Ascending aorta (tissue), 2 donors: ENCODE measurements around the gene GSTM4. TPM values are rescaled to one million over a fixed set of nuclear protein-coding genes. Genes with fewer than 3 reads are reported as not detected.
"Not testable (repeated sequence)": the region's sequence is repeated elsewhere in the genome, so short reads cannot be mapped to it uniquely, and the experiment has no call there.

Experiments
- DNase-seq, 2 donors: peaks; one replicate each; pipeline ENCODE4 v3.0.0-alpha.2; 2019; ENCODE audit warnings: low spot score in 2 of 2
- H3K27ac ChIP-seq, 2 donors: fragments of 200-600 bp; sonication (generic); one replicate each; pipeline ENCODE4 v1.5.1; 2016 to 2017; ENCODE audit warnings: mild to moderate bottlenecking in 1 of 2
- H3K27me3 ChIP-seq: fragments of 200-600 bp; sonication (generic); one replicate; pipeline ENCODE4 v1.5.1; 2017
- H3K36me3 ChIP-seq, 2 donors: fragments of 200-600 bp; sonication (generic); one replicate each; pipeline ENCODE4 v1.5.1; 2016
- H3K4me1 ChIP-seq, 2 donors: fragments of 200-600 bp; sonication (generic); one replicate each; pipeline ENCODE4 v1.5.1; 2016 to 2017; ENCODE audit warnings: mild to moderate bottlenecking in 1 of 2
- H3K4me3 ChIP-seq, 2 donors: fragments of 200-600 bp; sonication (generic); one replicate each; pipeline ENCODE4 v1.5.1; 2016 to 2017; ENCODE audit warnings: mild to moderate bottlenecking in 1 of 2
- H3K9me3 ChIP-seq, 2 donors: fragments of 200-600 bp; sonication (generic); one replicate each; pipeline ENCODE4 v1.5.1; 2016
- intact Hi-C: fragments of 100-400 bp; cut with DNase I; formaldehyde crosslinking; loops from one replicate; pipeline ENCODE4 v1.15.1; 2023
- total RNA-seq: library from RNA; depleted of rRNA; stranded (reverse); fragments of >200 nt; gene quantifications from one replicate; pipeline ENCODE4 v1.1.0, GENCODE V29; 2016
- TF ChIP-seq, protein P1 (sequence below), 3 experiments: fragments of 200-600 bp in 2 of 3; fragments of 450-650 bp in 1 of 3; sonication (generic) in 2 of 3; IDR thresholded peaks; one replicate each; pipeline ENCODE4 v1.5.1; 2016 to 2019; ENCODE audit warnings: antibody characterized with exemption in 3 of 3, mild to moderate bottlenecking in 1 of 3, moderate library complexity in 1 of 3

The GSTM4 gene
- total RNA-seq, 1 donor from 2014 or later: 27.8 TPM

DNA sequence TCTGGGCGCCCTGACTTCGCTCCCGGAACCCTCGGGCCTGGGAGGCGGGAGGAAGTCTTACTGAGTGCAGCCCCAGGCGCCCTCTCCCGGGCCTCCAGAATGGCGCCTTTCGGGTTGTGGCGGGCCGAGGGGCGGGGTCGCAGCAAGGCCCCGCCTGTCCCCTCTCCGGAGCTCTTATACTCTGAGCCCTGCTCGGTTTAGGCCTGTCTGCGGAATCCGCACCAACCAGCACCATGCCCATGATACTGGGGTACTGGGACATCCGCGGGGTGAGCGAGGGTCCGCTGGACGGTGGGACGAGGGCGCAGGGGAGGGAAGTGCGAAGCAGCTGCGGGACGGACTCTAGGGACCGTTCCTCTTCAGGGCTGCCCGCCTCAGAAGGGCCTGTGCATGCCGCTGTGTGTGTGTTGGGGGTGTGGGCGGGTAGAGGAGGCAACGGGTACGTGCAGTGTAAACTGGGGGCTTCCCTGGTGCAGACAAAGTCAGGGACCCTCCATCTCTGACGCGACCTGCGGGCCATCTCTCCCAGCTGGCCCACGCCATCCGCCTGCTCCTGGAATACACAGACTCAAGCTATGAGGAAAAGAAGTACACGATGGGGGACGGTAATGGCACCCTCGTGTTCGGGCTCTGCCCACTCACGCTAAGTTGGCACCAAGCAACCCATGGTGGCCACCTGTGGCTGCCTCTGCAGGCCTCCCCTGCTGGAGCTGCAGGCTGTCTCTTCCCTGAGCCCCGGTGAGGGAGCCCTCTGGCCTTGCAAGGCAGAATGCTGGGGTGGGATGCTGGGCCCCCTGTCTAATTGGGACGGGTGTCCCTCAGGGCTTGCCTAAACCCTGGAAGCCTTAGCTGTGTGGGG lies 32.0 kb downstream of the GSTM4 start, which contains the start of gene GSTM1:
TSS of gene GSTM1 (plus strand) at position 177 of the 859 bp plus-strand sequence. CDS start at position 234, 57 bp downstream.
- no peaks in the 10 kb centered on the region for H3K9me3 ChIP-seq
- intact Hi-C loops: loop anchor here (1.0 to 5.0 kb wide), 2 partner anchors 46 to 140 kb away; partner anchors contain the start of gene GNAI3
- H3K4me1 ChIP-seq: no peaks in the 10 kb centered on the region
- peak within 1 kb of the TSS in 1 of 2 donors; percentile 46 for H3K27ac ChIP-seq
- H3K4me3 ChIP-seq: peak within 1 kb of the TSS in 1 of 2 donors; percentile 38
- DNase-seq: peak in 1 of 2 donors; percentile 89
- TF ChIP-seq, protein P1, sequence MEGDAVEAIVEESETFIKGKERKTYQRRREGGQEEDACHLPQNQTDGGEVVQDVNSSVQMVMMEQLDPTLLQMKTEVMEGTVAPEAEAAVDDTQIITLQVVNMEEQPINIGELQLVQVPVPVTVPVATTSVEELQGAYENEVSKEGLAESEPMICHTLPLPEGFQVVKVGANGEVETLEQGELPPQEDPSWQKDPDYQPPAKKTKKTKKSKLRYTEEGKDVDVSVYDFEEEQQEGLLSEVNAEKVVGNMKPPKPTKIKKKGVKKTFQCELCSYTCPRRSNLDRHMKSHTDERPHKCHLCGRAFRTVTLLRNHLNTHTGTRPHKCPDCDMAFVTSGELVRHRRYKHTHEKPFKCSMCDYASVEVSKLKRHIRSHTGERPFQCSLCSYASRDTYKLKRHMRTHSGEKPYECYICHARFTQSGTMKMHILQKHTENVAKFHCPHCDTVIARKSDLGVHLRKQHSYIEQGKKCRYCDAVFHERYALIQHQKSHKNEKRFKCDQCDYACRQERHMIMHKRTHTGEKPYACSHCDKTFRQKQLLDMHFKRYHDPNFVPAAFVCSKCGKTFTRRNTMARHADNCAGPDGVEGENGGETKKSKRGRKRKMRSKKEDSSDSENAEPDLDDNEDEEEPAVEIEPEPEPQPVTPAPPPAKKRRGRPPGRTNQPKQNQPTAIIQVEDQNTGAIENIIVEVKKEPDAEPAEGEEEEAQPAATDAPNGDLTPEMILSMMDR (IDR thresholded peaks at IDR 0.05): peak in 1 of 3 experiments; percentile 41
- H3K36me3 ChIP-seq: no peaks in the 10 kb centered on the region
- no peaks in the 10 kb centered on the region for H3K27me3 ChIP-seq

DNA sequence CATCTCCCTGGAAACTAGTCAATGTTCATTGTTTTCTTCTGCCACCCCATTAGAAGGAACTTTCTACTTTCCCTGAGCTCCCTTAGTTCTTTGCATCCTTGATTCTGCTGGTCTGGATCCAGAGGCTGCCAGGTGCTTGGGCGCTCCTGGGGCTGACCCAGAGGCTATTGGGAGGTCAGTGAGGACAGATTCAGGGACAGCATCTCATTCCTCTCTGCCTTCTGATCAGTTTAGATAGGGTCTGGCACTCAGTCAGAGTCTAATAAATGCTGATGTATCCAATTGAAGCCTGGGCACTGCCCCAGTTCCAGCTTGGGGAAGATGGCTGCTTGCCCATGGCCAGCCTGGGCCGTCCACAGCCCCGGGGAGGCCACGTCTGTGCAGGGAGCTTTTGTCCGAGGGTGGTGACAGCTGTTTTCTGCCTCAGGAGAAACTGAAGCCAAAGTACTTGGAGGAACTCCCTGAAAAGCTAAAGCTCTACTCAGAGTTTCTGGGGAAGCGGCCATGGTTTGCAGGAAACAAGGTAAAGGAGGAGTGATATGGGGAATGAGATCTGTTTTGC lies 34.0 kb downstream of the GSTM4 start:
- Histone ChIP-seq H3K27me3 (no peaks in the 10 kb centered on the region), H3K27ac (no peak overlapping the region), H3K9me3 (no peaks in the 10 kb centered on the region), H3K36me3 (no peaks in the 10 kb centered on the region), H3K4me1 (no peaks in the 10 kb centered on the region), H3K4me3 (no peak overlapping the region)
- TF ChIP-seq, protein P1 (IDR thresholded peaks at IDR 0.05): no peak
- DNase-seq: no peak
- intact Hi-C loops: loop anchor here (5.0 kb wide), 1 partner anchor 48 kb away; no protein-coding TSS in a partner anchor

DNA sequence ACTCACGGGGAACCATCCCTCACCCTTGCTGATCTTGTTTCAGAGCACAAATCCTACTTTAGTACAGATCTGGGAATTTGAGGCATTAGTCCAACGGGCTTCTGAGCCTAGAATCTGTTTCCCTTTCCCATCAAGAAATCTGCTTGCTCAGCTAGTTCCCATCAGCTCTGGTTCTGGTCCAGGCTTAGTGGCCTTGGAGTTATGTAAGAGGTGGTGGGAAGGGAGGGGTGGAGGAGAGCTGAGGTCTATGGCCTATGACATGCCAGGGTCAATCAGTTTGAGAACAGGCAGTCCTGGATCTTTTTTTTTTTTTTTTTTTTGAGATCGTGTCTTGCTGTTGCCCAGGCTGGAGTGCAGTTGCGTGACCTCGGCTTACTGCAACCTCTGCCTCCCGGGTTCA lies 35.9 kb downstream of the GSTM4 start:
- H3K4me3 ChIP-seq: no peak overlapping the region
- intact Hi-C loops: no loop called here
- no peak overlapping the region for H3K27ac ChIP-seq
- no peaks in the 10 kb centered on the region for H3K27me3 ChIP-seq
- no peaks in the 10 kb centered on the region for H3K4me1 ChIP-seq
- no peak for DNase-seq
- no peaks in the 10 kb centered on the region for H3K9me3 ChIP-seq
- TF ChIP-seq, protein P1 (IDR thresholded peaks at IDR 0.05): no peak
- no peaks in the 10 kb centered on the region for H3K36me3 ChIP-seq

DNA sequence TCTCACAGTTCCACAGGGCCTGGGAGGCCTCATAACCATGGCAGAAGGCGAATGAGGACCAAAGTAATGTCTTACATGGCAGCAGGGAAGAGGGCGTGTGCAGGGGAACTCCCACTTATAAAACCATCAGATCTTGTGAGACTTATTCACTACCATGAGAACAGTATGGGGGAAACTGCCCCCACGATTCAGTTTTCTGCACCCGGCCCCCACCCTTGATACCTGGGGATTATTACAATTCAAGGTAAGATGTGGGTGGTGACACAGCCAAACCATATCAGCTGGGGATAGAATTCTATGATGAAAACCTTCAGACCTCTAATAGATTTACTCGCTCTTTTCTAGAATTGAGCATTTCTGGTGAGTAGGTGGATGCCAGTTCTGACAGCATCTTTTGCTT lies 38.5 kb downstream of the GSTM4 start:
- DNase-seq, H3K27me3 ChIP-seq, H3K27ac ChIP-seq, H3K4me1 ChIP-seq, intact Hi-C loops, H3K36me3 ChIP-seq, H3K9me3 ChIP-seq, H3K4me3 ChIP-seq: not testable (repeated sequence)

DNA sequence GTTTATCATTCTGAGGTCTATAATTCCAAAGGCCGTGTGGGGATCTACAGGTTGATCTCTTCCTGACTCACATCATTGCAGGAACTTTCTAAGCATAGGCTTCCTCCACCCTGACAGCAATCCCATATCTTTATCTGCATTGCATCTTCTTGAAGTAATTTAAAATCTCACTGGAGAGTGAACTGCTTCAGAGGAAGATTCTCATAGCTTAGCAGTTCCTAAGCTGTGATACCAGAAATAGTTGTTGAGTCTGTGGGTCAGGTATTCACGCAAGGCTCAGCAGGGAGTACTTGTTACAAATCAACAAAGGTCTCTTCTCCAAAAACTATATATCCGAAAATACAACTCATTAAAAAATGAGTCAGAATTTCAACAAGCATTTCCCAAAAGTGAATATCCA lies 39.2 kb downstream of the GSTM4 start:
- intact Hi-C loops, H3K4me3 ChIP-seq, H3K27ac ChIP-seq, H3K36me3 ChIP-seq, H3K27me3 ChIP-seq, H3K9me3 ChIP-seq, DNase-seq, H3K4me1 ChIP-seq: not testable (repeated sequence)

DNA sequence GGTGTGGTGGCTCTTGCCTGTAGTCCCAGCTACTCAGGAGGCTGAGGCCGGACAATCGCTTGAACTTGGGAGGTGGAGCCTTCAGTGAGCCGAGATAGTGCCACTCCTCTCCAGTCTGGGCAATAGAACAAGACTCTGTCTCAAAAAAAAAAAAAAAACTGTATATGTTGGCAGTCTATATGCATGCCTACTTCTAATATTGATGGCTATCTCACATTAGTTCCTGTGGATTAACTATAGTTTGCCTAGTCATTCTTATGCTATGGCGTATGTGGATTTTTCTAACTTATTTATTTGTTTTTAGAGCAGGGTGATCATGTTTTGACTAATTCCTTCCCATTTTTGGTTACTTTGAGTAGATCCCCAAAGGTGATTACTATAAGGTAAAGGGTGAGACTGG lies 41.2 kb downstream of the GSTM4 start:
- H3K27me3 ChIP-seq: no peaks in the 10 kb centered on the region
- H3K4me1 ChIP-seq: no peaks in the 10 kb centered on the region
- no peaks in the 10 kb centered on the region for H3K9me3 ChIP-seq
- no peak for DNase-seq
- H3K27ac ChIP-seq: no peak overlapping the region
- TF ChIP-seq, protein P1 (IDR thresholded peaks at IDR 0.05): no peak
- no peaks in the 10 kb centered on the region for H3K36me3 ChIP-seq
- H3K4me3 ChIP-seq: no peak overlapping the region
- intact Hi-C loops: no loop called here

DNA sequence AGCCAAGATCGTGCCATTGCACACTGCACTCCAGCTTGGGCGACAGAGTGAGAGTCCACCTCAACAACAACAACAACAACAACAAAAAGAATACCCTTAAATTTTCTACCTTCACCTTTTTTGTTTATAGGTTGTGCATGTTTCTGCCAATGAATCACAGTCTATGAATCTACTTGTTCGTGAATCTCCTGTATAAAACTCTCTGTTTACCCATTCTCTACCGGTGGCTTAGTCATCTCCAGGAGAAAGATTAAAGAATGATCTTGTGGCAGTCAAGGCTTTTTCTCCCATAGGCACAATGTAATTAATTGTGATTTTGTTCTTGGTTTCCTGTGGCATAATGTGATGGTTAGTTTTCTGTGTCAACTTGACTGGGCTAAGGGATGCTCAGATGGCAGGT lies 42.0 kb downstream of the GSTM4 start:
- H3K36me3 ChIP-seq, DNase-seq, H3K27me3 ChIP-seq, H3K9me3 ChIP-seq, H3K27ac ChIP-seq, H3K4me1 ChIP-seq, H3K4me3 ChIP-seq, intact Hi-C loops: not testable (repeated sequence)

DNA sequence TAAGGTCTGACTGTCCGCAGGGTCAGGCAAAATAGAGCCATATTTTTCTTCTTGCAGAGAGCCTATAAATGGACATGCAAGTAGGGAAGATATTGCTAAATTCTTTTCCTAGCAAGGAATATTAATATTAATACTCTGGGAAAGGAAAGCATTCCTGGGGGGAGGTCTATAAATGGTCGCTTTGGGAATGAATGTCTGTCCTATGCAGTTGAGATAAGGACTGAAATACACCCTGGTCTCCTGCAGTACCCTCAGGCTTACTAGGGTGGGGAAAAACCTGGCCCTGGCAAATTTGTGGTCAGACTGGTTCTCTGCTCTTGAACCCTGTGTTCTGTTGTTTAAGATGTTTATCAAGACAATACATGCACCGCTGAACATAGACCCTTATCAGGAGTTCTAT lies 47.0 kb downstream of the GSTM4 start:
- DNase-seq, H3K36me3 ChIP-seq, H3K27me3 ChIP-seq, intact Hi-C loops, H3K4me3 ChIP-seq, H3K4me1 ChIP-seq, H3K27ac ChIP-seq, H3K9me3 ChIP-seq: not testable (repeated sequence)
